OCI-M2 (cell line): ENCODE results near the gene ZBP1.

Source experiments
- DNase-seq: peaks from one replicate; lab custom pipeline; 2025; ENCODE audit not compliant: unreplicated experiment; lab: John Stamatoyannopoulos, UW

The ZBP1 gene

DNA sequence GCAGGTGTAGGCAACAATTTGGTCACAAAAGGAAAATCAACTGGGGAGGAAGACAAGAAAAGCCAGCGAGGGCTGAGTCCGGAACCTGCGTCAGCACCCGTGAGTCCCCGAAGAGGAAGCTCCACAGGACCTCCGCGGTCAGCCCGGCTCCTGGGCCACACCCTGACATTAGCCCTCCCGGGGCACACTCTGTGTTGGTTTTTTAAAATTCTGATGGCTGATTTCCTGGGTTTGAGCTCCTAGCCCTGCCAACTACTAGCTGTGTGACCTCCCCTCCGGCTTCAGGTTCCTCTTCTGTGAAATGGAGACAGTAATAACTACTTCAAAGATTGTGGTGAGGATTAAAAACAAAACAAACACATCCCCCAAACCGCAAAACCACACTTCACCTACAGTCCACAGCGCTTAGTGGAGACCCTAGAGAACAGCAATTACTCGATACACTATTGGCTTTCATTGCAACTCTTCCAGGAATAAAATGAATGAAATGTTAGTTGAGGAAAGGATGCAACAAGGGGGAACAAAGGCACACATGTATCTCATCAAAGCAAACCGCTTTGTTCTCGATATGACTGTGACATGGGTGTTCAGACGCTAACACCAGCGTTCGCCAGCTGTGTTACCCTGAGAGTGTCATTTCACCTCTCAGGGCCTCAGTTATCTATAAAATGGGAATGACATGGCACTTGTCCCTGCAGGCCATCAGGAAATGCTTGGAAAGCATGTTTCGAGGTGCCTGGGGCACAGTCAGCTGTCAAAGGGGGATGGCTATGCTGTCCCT, 985 bp downstream of the ZBP1 start:
- DNase-seq = no peak

DNA sequence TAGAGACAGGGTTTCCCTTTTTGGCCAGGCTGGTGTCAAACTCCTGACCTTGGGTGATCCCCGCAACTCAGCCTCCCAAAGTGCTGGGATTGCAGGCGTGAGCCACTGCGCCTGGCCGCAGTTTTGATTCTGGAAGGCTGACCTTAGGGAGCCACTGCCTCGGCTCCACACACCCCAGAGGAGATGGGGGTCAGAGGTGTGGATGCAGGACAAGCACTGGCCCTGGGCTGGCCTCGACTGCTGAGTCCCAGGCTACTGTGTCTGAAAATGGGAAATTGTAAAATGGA, 1.5 kb downstream of the ZBP1 start:
- no peak for DNase-seq

DNA sequence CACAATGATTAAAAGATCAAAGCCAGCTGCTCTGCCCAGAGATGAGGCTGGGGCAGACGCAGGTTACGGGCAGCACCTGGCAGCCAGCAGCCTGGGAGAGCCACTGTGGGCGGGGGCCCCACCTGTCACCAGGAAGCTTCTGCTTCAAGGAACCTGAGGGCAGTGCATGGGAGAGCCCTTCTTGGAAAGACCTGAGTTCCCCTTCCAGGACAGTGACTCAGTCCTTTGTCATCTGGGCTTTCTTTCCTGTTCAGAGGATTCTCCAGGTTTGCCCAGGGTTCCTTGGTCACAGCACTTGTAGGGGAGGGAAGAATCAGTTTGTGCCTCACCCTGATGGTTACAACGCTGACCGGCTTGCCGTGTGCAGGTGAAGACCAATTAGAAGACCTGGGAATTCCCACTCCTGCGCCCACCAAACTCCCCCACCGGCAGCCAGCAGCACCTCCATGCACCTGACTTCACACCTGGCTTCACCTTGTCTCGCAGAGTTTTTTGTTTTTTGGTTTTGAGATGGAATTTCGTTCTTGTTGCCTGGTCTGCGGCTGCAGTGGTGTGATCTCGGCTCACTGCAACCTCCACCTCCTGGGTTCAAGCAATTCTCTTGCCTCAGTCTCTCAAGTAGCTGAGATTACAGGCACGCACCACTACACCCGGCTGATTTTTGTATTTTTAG, 2.0 kb downstream of the ZBP1 start:
- DNase-seq = no peak

DNA sequence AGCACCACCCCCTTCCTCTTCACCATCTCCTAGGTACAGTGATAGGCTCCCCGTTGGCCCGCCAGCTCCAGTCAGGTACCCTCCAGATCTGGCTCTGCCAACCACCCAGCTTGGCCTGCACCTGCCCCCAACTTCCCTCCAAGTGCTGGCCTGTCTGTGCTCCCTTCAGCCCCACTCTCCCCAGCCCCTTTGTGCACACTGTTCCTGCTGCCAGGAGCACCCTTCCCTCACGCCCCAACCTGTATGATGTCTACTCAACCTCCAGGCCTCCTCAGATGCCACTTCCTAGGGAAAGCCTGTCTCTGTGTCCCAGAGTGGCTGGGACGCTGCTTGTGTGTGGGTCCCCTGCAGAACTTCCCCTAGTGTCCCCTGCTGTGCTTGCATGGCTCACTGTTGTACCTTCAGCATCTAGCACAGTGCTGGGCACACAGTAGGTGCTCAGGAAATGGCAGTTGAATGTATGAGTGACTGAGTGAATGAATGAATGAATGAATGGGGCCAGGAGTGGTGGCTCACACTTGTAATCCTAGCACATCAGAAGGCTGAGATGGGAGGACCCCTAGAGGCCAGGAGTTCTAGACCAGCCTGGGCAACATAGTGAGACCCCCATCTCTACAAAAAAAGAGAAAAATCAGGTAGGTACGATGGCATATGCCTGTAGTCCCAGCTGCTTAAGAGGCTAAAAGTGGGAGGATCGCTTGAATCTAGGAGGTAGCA, 3.0 kb downstream of the ZBP1 start:
- no peak for DNase-seq

DNA sequence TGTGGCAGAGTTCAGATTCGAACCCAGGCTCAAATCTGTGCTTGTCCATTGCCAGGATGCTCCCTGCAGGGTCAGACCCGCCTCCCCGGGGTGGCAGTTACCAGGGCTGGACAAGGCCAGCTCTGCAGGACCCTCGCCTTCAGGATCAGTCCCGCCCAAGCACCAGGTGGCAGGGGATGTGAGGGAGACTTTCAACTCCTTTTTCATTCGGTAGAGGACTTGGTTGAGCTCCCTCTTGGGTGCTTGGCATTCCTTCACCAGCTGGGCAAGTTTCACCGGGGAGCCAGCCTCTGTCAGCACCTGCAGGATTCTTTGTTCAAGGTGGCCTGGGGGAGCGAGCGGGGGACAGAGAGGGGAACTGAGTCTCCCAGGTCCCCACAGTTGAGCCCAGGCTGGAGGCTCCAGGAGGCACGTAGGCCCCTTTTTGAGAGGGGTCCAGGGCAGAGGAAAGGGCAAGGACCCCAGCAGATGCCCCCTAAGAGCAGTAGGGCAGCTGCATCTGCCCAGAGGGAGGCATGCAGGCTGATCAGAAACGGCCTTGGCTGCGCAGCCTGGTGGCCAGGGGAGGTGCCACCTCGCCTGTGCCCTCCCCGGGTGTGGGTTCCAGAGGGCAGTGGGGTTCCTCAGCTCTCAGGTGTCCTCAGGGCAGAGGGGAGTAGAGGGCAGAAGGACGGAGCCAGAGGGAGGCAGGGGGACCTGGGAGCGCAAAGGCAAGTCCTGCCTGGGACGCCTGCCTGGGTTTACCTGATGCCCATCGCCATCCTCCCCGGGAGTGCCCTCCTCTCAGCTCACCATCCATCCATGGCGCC, 3.9 kb downstream of the ZBP1 start:
- no peak for DNase-seq

DNA sequence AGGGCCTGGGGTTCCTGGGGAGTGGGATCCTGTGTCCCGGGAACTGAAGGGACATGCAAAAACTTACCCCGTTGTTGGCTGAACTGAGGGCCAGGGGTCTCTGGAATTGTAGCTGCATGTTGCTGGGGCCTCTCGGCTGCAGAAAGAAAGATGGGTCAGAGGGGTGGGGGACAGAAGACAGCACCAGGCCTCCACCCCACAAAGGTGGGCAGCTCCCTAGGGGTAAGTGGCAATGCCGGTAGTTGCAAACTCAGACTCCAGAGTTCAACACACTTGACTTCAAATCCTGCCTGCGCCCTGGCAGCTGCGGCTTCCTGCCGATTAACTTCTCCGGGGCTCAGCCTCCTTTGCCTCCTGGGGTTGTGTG, 4.8 kb downstream of the ZBP1 start:
- no peak for DNase-seq

DNA sequence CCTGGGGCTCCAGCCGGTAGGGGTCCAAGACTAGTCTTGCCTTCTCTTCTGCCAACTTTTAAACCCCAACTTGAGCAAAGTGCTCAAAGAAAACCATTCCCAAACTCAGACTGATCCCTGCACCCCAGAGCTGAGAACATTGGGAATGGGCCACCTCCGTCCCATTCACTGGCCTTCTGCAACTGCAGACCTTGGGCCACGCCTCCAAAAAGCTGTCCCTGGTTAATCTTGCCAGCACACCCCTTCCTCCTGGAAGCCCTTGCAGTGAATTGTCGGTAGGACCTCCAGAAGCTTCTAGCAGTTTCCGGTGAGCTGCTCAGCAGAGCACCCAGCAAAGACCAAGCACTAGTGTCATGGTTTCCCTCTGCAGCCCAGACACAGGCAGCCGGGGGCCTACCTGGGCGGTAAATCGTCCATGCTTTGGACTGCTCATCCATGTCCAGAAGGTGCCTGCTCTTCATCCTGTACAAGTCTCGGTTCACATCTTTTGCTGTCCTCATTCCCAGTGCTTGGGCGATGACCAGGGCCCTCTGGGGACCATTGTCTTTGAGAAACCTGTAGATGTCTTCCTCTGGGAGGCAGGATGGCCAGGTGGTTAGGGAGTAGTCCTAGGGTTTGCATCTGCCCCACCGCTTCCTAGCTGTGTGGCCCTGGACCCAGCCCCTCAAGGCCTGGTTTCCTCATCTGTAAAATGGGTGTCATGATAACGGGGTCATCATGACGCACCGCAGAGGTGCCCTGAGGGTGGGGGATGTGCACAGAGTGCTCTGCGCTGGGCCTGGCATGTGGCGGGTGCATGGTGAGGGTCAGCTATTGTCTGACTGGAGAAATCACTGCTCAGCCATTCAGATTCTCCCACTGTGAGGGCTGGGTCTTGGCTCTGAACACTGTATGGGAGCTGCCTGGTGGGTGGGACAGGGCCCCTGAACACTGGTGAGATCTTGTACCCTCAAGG, 5.5 kb downstream of the ZBP1 start:
- DNase-seq = no peak

DNA sequence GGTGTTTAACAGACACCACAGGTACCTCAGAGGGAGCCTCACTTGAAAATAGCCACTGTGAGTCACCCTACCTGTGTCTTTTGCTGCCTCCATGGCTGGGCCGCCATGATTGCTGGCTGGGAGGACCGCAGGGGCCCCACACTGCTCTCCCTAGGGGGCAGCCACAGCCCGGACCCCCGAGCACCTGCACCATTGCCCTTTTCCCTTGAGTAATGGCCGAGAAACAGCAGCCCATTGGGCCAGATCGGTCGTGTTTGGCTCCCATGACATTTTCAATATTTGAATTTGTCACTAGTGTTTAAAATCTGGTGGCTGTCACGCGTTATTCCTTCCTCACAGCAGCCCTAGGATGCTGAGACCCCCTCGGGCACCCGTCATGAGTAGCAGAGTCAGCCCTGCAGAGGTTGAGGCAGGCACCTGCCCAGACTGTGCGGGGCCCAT, 6.7 kb downstream of the ZBP1 start:
- DNase-seq = no peak

DNA sequence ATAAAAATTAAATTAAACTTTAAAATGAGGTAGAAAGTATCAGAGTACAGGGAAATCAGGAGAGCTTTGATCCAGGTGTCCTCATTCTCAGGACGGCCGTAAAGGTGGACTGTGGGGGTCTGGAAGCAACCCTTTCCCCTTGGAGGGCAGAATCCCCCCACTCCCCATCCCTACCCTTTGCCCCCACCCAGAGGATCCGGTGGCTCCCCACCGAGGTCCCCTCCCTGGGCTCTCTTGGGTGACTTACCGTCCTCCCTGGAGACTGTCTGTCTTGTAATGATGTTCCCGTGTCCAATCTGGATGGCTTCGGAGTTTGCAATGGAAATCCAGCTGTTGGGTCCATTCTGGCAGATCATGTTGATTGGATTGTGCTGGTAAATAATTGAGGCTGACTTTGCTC, 7.3 kb downstream of the ZBP1 start:
- DNase-seq = no peak

DNA sequence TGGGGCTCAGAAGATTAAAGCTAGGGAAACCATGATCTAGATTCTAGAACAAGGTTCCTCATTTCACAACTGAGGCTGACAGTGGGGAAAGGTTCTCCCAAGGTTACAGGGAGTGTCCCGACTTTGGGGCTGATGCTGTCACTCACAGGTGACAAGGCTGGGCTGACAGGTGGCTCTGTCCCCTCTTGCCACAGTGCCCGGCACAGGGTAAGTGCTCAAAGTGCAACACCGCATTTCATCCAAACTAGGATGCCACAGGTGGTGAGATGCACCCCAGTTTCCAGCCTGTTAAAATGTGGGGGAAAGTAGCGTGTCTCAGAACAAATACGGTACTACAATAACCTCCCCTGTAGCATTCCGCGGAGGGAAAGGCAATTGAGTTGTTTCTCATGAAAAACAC, 7.8 kb downstream of the ZBP1 start:
- DNase-seq = no peak

DNA sequence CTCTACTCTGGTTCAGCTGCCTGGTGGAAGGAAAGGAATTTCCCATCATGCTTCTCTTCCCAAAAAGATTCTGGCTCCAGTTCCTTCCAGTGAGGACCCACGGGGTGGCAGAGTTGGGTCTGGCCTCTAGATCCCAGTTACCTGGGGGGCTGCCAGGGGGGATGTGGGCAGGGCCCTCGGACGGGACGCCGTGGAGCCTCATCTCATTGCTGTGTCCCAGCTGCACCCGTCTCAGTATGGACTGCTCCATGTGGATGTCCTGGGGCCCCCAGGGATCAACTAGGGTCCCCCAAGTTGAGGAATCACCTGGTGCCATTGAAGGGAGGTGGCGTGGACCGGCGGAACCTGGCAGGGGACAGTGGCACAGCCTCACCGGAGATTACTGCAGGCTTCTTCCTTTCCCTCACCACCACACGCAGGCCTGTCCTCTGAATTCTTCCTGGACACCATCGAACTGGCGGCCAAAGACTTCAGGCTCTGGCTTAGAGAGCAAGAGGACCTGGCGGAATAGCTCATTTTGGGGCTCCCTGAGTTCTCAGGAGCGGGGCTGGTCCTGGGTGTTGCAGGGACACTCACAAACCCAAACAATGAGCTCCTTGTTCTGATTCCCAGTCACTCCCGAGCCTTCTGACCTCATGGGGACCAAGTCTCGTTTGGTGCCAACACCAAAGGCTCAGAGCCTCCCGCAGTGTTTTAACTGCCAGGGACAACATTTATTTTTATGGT, 8.5 kb downstream of the ZBP1 start:
- DNase-seq = no peak

DNA sequence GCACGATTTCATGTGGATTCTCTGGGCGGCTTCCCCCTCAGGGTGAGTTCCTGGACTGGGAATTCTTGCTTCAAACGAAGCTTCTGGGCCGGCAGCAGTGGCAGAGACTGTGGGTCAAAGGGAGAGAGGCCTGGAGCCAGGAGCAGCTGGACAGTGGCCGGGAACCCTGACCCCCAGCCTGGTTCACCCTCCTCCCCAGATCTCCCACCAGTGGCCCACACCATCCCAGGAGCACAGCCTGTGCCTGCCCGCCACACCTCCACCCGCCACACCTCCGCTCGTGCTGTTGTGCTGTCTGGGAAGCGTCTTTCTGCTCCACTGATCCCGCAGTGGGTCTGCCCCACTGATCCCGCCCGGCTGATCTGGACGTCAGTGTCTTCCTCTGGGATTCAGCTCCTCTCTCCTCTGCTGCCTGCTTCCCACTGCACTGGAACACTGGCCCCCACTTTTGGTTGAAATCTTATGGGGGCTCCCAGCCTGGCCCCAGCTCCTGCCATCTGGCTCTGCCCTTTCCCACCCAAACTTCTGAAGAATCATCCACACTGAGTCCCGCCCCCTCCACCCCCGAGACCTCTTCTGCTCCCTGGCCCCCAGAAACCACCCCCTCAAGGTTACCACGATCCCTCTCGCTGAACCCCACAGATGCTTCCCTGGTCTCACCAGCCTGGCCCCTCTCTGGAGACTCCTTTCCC, 9.8 kb downstream of the ZBP1 start:
- DNase-seq = no peak

DNA sequence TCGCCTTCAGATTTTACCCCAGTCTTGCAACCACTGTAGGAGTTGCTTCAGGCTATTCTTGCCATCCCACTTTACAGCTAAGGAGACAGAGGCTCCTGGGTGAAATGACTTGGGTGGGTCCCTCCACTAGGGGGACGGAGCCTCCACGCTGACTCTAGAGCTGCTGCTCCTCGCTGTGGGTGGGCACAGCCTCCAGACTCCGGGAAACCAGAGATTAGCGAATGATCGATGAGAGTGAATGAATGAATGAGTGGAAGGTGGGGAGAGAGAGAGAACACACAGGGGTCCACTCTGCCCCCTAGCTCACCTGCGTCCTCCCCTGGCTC, 10.4 kb downstream of the ZBP1 start:
- DNase-seq = no peak

DNA sequence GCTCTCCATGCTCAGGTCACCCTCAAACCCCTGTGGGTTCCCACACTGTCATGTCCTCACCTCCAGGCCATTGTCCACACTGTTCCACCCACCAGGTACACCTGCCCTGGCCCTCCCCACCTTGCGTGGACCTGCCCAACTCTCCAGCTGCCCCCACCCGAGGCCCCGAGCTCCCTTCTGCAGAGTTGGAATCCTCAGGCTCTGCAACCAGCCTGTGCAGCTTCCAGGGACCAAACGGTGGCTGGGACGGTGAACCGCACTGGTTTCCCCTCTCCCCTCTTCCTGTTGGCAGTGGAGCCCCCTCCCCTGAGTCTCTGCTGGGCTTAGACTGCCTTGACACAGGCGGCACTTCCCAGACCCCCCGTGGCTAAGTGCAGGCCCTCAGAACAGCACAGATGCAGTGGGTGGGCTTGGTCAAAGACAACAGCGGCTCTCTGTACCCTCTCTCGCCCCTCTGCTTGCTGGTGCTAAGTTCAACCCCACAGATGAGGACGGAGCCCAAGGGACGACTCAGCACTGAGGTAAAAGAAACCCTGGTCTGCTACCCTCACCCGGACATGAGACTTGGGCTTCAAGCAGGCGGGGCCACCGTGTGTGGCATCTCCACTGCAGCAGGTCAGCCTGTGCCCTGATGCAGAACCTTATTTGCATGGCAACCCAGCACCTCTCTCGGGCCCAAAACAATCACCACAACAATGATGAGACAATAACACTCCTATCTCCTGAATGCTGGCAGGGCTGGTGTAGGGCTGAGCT, 11.0 kb downstream of the ZBP1 start:
- no peak for DNase-seq

DNA sequence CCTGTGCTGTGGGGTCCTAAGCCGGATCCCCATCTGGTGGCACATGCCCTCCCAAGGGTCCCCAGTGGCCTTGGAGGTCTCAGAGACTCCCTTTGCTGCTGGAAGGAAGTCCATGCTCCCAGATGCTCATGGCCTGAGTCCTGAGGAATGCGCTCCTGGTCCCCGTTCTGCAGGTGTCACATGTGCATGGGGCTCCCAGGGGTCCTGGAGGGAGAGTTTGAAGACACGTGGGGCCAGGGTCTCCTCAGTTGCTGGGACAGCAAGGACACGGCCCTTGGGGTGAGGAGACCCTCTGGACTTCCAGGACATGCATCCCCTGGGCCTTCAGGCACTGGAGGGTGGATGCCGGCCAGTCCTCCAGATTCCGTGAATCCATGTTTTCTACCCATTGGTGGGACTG, 11.7 kb downstream of the ZBP1 start:
- DNase-seq = no peak

DNA sequence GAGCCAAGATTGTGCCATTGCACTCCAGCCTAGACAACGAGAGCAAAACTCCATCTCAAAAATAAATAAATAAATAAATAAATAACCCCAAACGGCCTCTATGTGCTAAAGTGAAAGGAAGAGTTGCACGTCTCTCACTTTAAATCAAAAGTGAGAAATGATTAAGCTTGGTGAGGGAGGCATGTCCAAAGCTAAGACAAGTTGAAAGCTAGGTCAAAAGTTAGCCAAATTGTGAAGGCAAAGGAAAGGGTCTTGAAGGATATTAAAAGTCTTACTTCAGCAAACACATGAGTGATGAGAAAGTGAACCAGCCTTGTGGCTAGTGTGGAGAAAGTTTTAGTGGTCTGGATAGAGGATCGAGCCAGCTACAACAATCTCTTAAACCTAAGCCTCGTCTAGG, 14.3 kb downstream of the ZBP1 start:
- DNase-seq = no peak

DNA sequence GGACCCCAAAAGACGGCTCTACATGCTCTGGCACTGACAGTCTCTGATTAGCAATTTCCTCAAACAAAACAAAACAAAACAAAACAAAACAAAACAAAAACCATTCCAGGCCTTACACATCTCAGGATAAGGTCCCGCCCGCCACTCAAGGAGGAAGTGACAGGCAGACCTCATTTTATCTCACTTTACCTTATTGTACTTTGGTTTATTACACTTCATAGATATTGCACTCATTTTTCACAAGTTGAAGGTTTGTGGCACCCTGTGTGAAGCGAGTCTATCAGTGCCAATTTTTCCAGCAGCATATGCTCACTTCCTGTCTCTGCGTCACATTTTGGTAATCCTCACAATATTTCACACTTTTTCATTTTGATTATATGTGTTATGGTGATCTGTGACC, 15.2 kb downstream of the ZBP1 start:
- DNase-seq = no peak

DNA sequence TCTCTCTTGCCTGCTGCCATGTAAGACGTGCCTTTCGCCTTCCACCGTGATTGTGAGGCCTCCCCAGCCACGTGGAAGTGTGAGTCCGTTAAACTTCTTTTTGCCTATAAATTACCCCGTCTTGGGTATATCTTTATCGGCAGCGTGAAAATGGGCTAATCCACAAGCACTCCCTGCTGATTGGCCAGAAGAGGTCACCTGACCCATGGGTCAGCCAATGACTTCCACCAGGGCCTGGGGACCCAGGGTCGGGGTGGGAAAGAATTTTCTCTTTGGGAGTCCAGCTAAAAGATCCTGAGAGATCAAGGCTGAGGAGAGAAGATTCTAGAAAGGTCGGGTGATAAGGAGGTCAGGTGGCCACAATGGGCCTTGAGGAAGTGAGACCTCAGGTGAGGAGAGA, 17.1 kb downstream of the ZBP1 start:
- no peak for DNase-seq

DNA sequence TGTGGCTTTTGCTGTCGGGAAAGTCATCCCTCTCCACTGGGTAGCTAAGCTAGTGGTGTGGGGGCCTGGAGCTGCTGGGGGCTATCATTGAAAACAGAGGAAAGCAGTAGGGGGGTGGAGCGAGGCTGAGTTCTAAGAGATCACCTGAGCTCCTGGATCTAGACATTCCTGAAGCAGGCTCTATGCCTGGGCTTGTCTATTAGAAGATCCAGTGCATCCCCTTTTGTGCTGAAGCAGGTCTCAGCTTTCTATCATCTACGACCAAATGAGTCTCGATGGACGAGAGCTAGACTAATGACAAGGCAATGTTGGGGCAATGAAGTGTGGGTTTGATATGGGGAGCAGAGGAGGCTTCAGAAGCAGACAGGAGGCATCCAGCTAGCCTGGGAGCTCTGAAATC, 18.5 kb downstream of the ZBP1 start:
- DNase-seq = no peak
